HUES64 (cell line): Measurements from ENCODE around the gene SLC47A1.

Experiments
- H3K27ac ChIP-seq: 2 replicates; pipeline ENCODE4 v1.7.0; 2013; ENCODE audit warnings: low read depth, low read length, inconsistent platforms
- H3K27me3 ChIP-seq: 2 replicates; pipeline ENCODE4 v1.6.1; 2013; ENCODE audit warnings: mild to moderate bottlenecking, low read length; ENCODE audit not compliant: insufficient read depth
- H3K36me3 ChIP-seq: 2 replicates; pipeline ENCODE4 v1.6.1; 2013; ENCODE audit warnings: mild to moderate bottlenecking, low read length; ENCODE audit not compliant: insufficient read depth
- H3K4me1 ChIP-seq: 2 replicates; pipeline ENCODE4 v1.6.1; 2013; ENCODE audit warnings: mild to moderate bottlenecking, low read length, moderate library complexity; ENCODE audit not compliant: insufficient read depth
- H3K4me3 ChIP-seq: 2 replicates; pipeline ENCODE4 v1.5.1; 2013; ENCODE audit warnings: mild to moderate bottlenecking, low read length, moderate library complexity
- H3K9ac ChIP-seq: 2 replicates; pipeline ENCODE4 v1.6.1; 2013; ENCODE audit warnings: mild to moderate bottlenecking, low read depth, low read length
- H3K9me3 ChIP-seq: 2 replicates; pipeline ENCODE4 v1.6.1; 2013; ENCODE audit warnings: low read depth, low read length; ENCODE audit not compliant: insufficient read depth
- WGBS: fragments of 150-250, 120-280 bp; methylation state at CpG from one replicate; pipeline ENCODE4 v1.1.7; 2013; ENCODE audit warnings: missing lambda C conversion rate; 5-methylcytosine and 5-hydroxymethylcytosine counted together

The SLC47A1 gene

GRCh38 chr17:19619705-19620325 is 86.2 kb downstream of the SLC47A1 start:
- WGBS = 41% methylated on average over 2 of the region's 2 CpGs
- H3K9me3 ChIP-seq = peaks cover 36% of the 10 kb centered on the region
- H3K36me3 ChIP-seq = no peaks in the 10 kb centered on the region

DNA sequence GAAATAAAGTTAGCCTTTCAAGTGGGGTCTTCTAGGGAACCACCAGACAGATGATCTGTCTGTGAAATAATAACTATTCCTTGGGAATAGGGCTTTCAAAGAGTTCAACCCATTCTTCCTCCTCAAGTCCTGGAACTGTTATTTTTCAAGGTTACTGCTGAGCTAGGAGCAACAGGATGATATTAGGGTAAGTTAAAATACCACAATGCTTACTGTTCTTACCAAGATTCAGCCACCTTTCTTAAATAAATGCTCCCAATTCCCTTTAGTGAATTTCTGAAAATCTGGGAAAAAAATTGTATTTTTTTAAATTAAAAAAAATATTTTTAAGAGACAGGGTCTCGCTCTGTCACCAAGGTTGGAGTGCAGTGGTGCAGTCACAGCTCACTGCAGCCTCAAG is 88.0 kb downstream of the SLC47A1 start:
- H3K27ac ChIP-seq = no peak overlapping the region
- no peaks in the 10 kb centered on the region for H3K27me3 ChIP-seq
- WGBS = 95% methylated on average over 1 of the region's 1 CpG
- no peak overlapping the region for H3K4me3 ChIP-seq
- no peaks in the 10 kb centered on the region for H3K4me1 ChIP-seq
- H3K36me3 ChIP-seq = no peaks in the 10 kb centered on the region
- H3K9ac ChIP-seq = no peak overlapping the region
- H3K9me3 ChIP-seq = peaks cover 36% of the 10 kb centered on the region

More at GRCh38 chr17:19619705-19620325, 86.2 kb downstream of the SLC47A1 start:
- Histone ChIP-seq H3K27ac (no peak overlapping the region), H3K4me1 (no peaks in the 10 kb centered on the region), H3K4me3 (no peak overlapping the region), H3K9ac (no peak overlapping the region), H3K27me3 (no peaks in the 10 kb centered on the region)

GRCh38 chr17:19626079-19626478 is 92.4 kb downstream of the SLC47A1 start:
- no peaks in the 10 kb centered on the region for H3K4me1 ChIP-seq
- H3K27ac ChIP-seq = no peak overlapping the region
- H3K9ac ChIP-seq = no peak overlapping the region
- no peak overlapping the region for H3K4me3 ChIP-seq
- H3K36me3 ChIP-seq = no peaks in the 10 kb centered on the region
- H3K9me3 ChIP-seq = peaks cover 3% of the 10 kb centered on the region; the same call in 1 of the 2 replicates
- H3K27me3 ChIP-seq = no peaks in the 10 kb centered on the region
- 98% methylated on average over 4 of the region's 4 CpGs for WGBS
